H1 (cell line): Measurements from ENCODE around the gene GNAI1. TPM values are rescaled to one million over a fixed set of nuclear protein-coding genes. Genes with fewer than 3 reads are reported as not detected.

ENCODE experiments used
- CTCF ChIP-seq, 3 experiments: IDR thresholded peaks; 1 replicate in 2 of 3; 2 replicates in 1 of 3; pipeline versions ENCODE4 v1.5.1 to v1.6.1; 2011; ENCODE audit warnings: low read length in 3 of 3, mild to moderate bottlenecking in 3 of 3, inconsistent platforms in 2 of 3, low read depth in 1 of 3, moderate library complexity in 1 of 3; ENCODE audit not compliant: insufficient read depth in 1 of 3; ENCODE audit errors: control extremely low read depth in 1 of 3
- KDM1A ChIP-seq: fragments of 200-600, 300-600 bp; sonication (generic); IDR thresholded peaks from 2 replicates; pipeline ENCODE4 v1.7.1; 2016; ENCODE audit warnings: mild to moderate bottlenecking, low read length, borderline replicate concordance
- TAF1 ChIP-seq: IDR thresholded peaks from 2 replicates; pipeline ENCODE4 v1.6.1; 2011; ENCODE audit warnings: mild to moderate bottlenecking, low read depth, low read length
- polyA plus RNA-seq, 7 experiments: library from polyadenylated mRNA; depleted of rRNA in 3 of 7; stranded (reverse) in 5 of 7; unstranded in 2 of 7; fragments of >200 nt in 5 of 7; fragments of 200-250 nt in 2 of 7; gene quantifications; 1 replicate in 5 of 7; 2 replicates in 1 of 7; 4 replicates in 1 of 7; pipeline versions ENCODE4 v1.2.1 to v1.2.3, GENCODE V29; 2011 to 2013; ENCODE audit warnings: missing spikeins in 2 of 7, mixed read lengths in 2 of 7
- total RNA-seq: library from RNA; stranded (reverse); fragmentation: NEBNext Ultra II Directional; extraction: Animal tissue kit (Norgen Biotek cat#: 25700); gene quantifications from 2 replicates; pipeline ENCODE4 v1.2.1, GENCODE V29; 2021

The GNAI1 gene
- total and polyA plus RNA-seq, 2 of the 8 experiments (the other 6 are each of a cell fraction or from before 2014, with no cell fraction given) = 8.0 to 29.5 TPM

- TF ChIP-seq KDM1A (no peak), TAF1 (no peak), CTCF (IDR thresholded peaks at IDR 0.05; ENCODE audit: control extremely low read depth in 1 of 3, insufficient read depth in 1 of 3, low read depth in 1 of 3, low read length in 3 of 3) (no peak)
These were observed 138.7 kb downstream of the GNAI1 start (continued) for GRCh38 chr7:80273327-80273726.
